Uterus (tissue), 2 donors: Measurements from ENCODE around the gene PYHIN1.

Experiments
- POLR2A ChIP-seq, 2 donors: fragments of 450-650 bp; IDR thresholded peaks; one replicate each; pipeline ENCODE4 v1.6.1; 2016; ENCODE audit warnings: antibody characterized with exemption in 2 of 2, mild to moderate bottlenecking in 1 of 2, moderate library complexity in 1 of 2
- TF ChIP-seq, protein P1 (sequence below), 4 experiments: fragments of 200-600 bp in 2 of 4; fragments of 450-650 bp in 2 of 4; sonication (generic) in 2 of 4; IDR thresholded peaks; one replicate each; pipeline ENCODE4 v1.5.1; 2016 to 2019; ENCODE audit warnings: antibody characterized with exemption in 4 of 4, mild to moderate bottlenecking in 2 of 4, moderate library complexity in 1 of 4

DNA sequence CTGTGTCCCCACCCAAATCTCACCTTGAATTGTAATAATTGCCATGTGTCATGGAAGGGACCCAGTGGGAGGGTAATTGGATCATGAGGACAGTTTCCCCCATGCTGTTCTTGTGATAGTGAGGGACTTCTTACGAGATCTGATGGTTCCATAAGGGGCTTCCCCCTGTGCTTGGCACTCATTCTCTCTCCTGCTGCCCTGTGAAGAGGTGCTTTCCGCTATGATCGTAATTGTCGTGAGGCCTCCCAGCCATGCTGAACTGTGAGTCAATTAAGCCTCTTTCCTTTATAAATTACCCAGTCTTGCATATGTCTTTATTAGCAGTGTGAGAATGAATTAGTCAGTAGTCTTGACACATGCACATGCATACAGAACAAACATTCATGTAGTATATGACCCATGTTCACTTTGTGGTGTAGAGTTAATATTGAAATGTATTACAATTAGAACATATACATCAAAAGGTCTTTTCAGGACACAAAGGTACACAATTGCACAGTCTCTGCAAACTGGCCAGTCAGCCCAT lies 61.5 kb downstream of the PYHIN1 start:
- TF ChIP-seq, protein P1, sequence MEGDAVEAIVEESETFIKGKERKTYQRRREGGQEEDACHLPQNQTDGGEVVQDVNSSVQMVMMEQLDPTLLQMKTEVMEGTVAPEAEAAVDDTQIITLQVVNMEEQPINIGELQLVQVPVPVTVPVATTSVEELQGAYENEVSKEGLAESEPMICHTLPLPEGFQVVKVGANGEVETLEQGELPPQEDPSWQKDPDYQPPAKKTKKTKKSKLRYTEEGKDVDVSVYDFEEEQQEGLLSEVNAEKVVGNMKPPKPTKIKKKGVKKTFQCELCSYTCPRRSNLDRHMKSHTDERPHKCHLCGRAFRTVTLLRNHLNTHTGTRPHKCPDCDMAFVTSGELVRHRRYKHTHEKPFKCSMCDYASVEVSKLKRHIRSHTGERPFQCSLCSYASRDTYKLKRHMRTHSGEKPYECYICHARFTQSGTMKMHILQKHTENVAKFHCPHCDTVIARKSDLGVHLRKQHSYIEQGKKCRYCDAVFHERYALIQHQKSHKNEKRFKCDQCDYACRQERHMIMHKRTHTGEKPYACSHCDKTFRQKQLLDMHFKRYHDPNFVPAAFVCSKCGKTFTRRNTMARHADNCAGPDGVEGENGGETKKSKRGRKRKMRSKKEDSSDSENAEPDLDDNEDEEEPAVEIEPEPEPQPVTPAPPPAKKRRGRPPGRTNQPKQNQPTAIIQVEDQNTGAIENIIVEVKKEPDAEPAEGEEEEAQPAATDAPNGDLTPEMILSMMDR (IDR thresholded peaks at IDR 0.05) = no peak
- no peak for TF ChIP-seq POLR2A (IDR thresholded peaks at IDR 0.05)
